Measurements from ENCODE around the gene RRP8. TPM values are rescaled to one million over a fixed set of nuclear protein-coding genes. Genes with fewer than 3 reads are reported as not detected.

The RRP8 gene
- total and polyA plus RNA-seq, 2 donors (not counting 1 experiment from before 2014, with no cell fraction given): 8.6 to 29.4 TPM

DNA sequence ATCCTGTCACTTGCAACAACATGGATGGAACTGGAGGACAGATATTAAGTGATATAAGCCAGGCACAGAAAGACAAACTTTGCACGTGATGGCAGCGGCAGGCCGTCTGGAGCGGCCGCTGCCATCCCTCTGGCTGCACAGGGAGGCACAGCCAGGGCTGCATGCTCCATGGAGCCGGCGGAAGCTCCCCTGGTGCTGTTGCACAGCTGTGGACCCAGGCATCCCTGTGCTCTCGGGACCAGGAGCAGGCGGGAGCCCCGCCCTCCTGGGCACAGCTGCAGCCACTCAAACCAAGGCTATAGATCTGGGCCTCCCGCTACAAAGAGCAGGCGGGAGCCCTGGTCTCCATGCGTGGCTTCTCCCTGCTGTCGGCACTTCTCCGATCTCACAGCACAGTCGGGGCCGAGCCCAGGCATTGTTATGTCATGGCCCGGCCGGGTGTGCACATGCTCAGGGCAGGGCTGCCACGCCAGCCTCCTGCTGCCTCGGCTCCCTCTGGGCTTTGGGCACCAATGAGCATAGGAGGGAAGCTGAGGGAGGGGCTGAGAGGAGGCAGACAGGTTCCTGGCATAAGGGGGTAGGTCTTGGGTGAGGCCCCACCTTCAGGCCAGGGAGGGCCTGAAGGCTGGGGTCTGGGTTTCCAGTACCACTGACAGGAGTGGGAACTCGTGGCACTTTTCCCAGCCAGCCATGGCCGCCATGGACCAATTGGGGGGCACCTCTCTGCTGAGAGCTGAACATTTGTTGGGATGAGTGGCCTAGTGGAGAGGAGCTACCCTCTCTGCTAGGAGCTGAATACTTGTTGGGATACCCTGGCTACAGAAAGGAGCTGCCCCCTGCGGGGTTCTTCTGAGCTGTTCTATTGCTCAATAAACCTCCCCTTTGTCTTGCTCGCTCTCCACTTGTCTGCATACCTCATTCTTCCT lies 16.7 kb downstream of the RRP8 start:
- ATAC-seq (ENCODE audit: low read depth) (no peak), DNase-seq (no peak)
- Histone ChIP-seq H3K4me3 (ENCODE audit: control extremely low read depth in 1 of 5, extremely low read depth in 1 of 5, insufficient read depth in 1 of 5, low read depth in 2 of 5, low read length in 4 of 5) (no peak overlapping the region), H3K27ac (ENCODE audit: low read length in 2 of 2) (no peak overlapping the region), H3K4me1 (ENCODE audit: control insufficient read depth in 2 of 2, insufficient read depth in 2 of 2, low read length in 2 of 2) (no peaks in the 10 kb centered on the region), H4K20me1 (ENCODE audit: control insufficient read depth, insufficient read depth, low read length, poor library complexity, severe bottlenecking) (no peaks in the 10 kb centered on the region), H2AFZ (ENCODE audit: insufficient read depth, low read depth, low read length, poor library complexity, severe bottlenecking) (no peak overlapping the region), H3K4me2 (replicated peaks; ENCODE audit: low read depth, low read length, poor library complexity, severe bottlenecking) (no peak overlapping the region), H3K9ac (ENCODE audit: low read length) (no peak overlapping the region), H3K9me3 (ENCODE audit: control extremely low read depth in 1 of 3, control insufficient read depth in 2 of 3, insufficient read depth in 1 of 3, low read length in 2 of 3) (peaks cover 0 to 9% (median 1%) of the 10 kb centered on the region in 3 donors), H3K36me3 (replicated peaks in 1 of 2; ENCODE audit: control extremely low read depth in 1 of 2, control insufficient read depth in 1 of 2, extremely low read depth in 1 of 2, insufficient read depth in 2 of 2, low read length in 1 of 2) (peaks cover under 1 to 5% of the 10 kb centered on the region in 2 experiments), H3K79me2 (ENCODE audit: control insufficient read depth, insufficient read depth, low read length) (peaks cover 3% of the 10 kb centered on the region), H3K27me3 (replicated peaks in 1 of 4; ENCODE audit: control extremely low read depth in 1 of 4, control insufficient read depth in 3 of 4, insufficient read depth in 4 of 4, low read length in 3 of 4) (no peaks in the 10 kb centered on the region)
- TF ChIP-seq EZH2 (IDR thresholded peaks at IDR 0.05; ENCODE audit: borderline replicate concordance, insufficient read depth, low read depth, low read length, poor library complexity, severe bottlenecking) (no peak), CTCF (IDR thresholded peaks at IDR 0.05) (no peak)
- Mint-ChIP-seq H3K4me1 (no peaks in the 10 kb centered on the region), H3K4me3 (no peak overlapping the region), H3K27me3 (no peaks in the 10 kb centered on the region), H3K27ac (no peak overlapping the region), H3K9me3 (ENCODE audit: insufficient read depth) (peaks cover 10% of the 10 kb centered on the region)
- 98% methylated on average over 23 of the region's 25 CpGs for WGBS (ENCODE audit: insufficient coverage)
- intact Hi-C loops (cut with micrococcal nuclease): no loop called here
- ChIA-PET POLR2A (no interaction called here), CTCF (interaction anchor here (0.8 to 1.5 kb wide), 2 partner anchors 110 to 143 kb away, joined by 3 read pairs; no protein-coding TSS in a partner anchor)

- Mint-ChIP-seq H3K9me3 (ENCODE audit: insufficient read depth) (peaks cover 10% of the 10 kb centered on the region), H3K4me1 (no peaks in the 10 kb centered on the region), H3K27ac (no peak overlapping the region), H3K4me3 (no peak overlapping the region), H3K27me3 (no peaks in the 10 kb centered on the region)
- Histone ChIP-seq H3K36me3 (replicated peaks in 1 of 2; ENCODE audit: control extremely low read depth in 1 of 2, control insufficient read depth in 1 of 2, extremely low read depth in 1 of 2, insufficient read depth in 2 of 2, low read length in 1 of 2) (peaks cover 0 to 5% of the 10 kb centered on the region in 2 experiments), H3K9ac (ENCODE audit: low read length) (no peak overlapping the region), H3K4me2 (replicated peaks; ENCODE audit: low read depth, low read length, poor library complexity, severe bottlenecking) (no peak overlapping the region), H3K9me3 (ENCODE audit: control extremely low read depth in 1 of 3, control insufficient read depth in 2 of 3, insufficient read depth in 1 of 3, low read length in 2 of 3) (peaks cover 0 to 9% (median 1%) of the 10 kb centered on the region in 3 donors), H4K20me1 (ENCODE audit: control insufficient read depth, insufficient read depth, low read length, poor library complexity, severe bottlenecking) (no peaks in the 10 kb centered on the region), H2AFZ (ENCODE audit: insufficient read depth, low read depth, low read length, poor library complexity, severe bottlenecking) (no peak overlapping the region), H3K27me3 (replicated peaks in 1 of 4; ENCODE audit: control extremely low read depth in 1 of 4, control insufficient read depth in 3 of 4, insufficient read depth in 4 of 4, low read length in 3 of 4) (no peaks in the 10 kb centered on the region), H3K27ac (ENCODE audit: low read length in 2 of 2) (no peak overlapping the region), H3K79me2 (ENCODE audit: control insufficient read depth, insufficient read depth, low read length) (peaks cover 16% of the 10 kb centered on the region), H3K4me3 (ENCODE audit: control extremely low read depth in 1 of 5, extremely low read depth in 1 of 5, insufficient read depth in 1 of 5, low read depth in 2 of 5, low read length in 4 of 5) (no peak overlapping the region), H3K4me1 (ENCODE audit: control insufficient read depth in 2 of 2, insufficient read depth in 2 of 2, low read length in 2 of 2) (no peaks in the 10 kb centered on the region)
- intact Hi-C loops (cut with micrococcal nuclease): no loop called here
- POLR2A ChIA-PET: no interaction called here
- 94% methylated on average over 2 of the region's 4 CpGs for WGBS (ENCODE audit: insufficient coverage)
- ATAC-seq (ENCODE audit: low read depth) (no peak), DNase-seq (no peak)
- CTCF ChIA-PET: interaction anchor here (0.9 kb wide), 1 partner anchor 13 kb away, joined by 3 read pairs; no protein-coding TSS in a partner anchor
- TF ChIP-seq CTCF (IDR thresholded peaks at IDR 0.05): no peak
- no peak for TF ChIP-seq EZH2 (IDR thresholded peaks at IDR 0.05; ENCODE audit: borderline replicate concordance, insufficient read depth, low read depth, low read length, poor library complexity, severe bottlenecking)
Measured at GRCh38 chr11:6584528-6584927, 18.9 kb downstream of the RRP8 start.

Measured in B cell (primary cell).